ENCODE results near the gene ZDHHC14.
"Not testable (repeated sequence)": the region's sequence is repeated elsewhere in the genome, so short reads cannot be mapped to it uniquely, and the experiment has no call there.

The ZDHHC14 gene

GRCh38 chr6:157717340-157717748 lies 336.4 kb downstream of the ZDHHC14 start:
- no peak for DNase-seq (ENCODE audit: low read depth)

- DNase-seq (ENCODE audit: low read depth) = no peak
These were observed 337.7 kb downstream of the ZDHHC14 start for GRCh38 chr6:157718503-157719187.

DNA sequence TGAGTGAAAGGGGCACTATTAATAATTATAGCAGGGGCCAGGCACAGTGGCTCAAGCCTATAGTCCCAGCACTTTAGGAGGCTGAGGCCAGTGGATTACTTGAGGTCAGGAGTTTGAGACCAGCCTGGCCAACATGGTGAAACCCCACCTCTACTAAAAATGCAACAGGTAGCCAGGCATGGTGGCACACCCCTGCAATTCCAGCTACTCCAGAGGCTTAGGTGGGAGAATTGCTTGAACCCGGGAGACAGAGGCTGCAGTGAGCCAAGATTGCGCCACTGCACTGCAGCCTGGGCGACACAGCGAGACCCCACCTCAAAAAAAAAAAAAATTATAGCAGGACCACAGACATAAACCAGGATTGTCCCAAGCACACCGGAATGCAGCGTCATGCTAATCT lies 340.0 kb downstream of the ZDHHC14 start:
- DNase-seq (ENCODE audit: low read depth) = not testable (repeated sequence)

- no peak for DNase-seq (ENCODE audit: low read depth)
These were observed 340.4 kb downstream of the ZDHHC14 start for GRCh38 chr6:157721426-157721825.

DNA sequence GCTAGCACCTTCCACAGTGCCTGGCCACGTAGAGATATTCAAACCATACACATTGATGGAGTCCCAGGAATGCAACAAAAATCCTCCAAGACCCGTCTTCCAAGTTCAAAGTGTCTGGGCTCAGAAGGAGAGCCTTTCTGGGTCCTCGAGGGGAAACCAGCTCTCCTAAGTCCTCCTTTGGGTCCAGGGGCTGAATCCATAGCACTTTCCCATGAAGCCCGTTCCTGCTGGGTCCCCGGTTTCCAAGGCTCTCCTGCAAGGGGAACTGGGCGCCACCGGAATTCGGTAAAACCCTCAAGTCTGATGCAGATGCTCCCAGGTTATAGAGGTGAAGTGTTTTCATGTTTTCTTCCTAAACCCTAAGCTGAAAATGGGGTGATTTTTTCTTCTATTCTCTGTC lies 340.8 kb downstream of the ZDHHC14 start:
- no peak for DNase-seq (ENCODE audit: low read depth)

GRCh38 chr6:157723376-157723775 lies 342.4 kb downstream of the ZDHHC14 start:
- no peak for DNase-seq (ENCODE audit: low read depth)

- no peak for DNase-seq (ENCODE audit: low read depth)
These were observed 343.3 kb downstream of the ZDHHC14 start for GRCh38 chr6:157724138-157724820.

DNA sequence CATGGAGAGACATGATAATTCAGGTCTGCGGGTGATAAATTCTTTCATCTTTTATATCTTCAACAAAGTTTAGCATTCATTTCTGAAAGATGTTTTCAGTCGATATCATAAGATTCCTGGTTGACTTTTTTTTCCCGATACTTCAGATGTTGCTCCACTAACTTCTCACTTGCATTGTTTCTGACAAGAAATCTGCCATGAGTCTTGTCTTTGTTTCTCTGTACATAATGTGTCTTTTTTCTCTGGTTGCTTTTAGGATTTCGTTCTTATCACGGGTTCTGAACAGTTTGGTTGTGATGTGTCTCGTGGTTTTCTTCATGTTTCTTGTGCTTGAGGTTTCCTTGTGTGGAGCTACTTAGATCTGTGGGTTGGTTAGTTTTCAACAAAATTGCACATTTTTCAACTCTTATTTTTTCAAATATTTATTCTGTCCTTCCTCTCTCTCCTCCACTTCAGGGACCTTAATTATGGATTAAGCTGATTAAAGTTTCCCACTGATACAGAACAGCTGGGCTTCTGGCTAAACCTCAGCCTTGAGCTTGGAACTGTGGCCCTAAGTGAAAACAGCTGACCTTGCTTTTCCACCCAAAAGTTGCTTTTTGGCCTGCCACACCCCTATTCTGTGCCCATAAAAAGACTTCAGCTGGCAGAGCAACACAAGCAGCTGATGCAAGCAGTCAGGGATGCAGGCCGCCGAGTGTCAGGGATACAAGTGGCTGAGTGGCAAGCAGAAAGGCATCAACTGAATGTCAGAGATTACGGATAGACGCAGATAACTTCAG lies 344.2 kb downstream of the ZDHHC14 start:
- no peak for DNase-seq (ENCODE audit: low read depth)

DNA sequence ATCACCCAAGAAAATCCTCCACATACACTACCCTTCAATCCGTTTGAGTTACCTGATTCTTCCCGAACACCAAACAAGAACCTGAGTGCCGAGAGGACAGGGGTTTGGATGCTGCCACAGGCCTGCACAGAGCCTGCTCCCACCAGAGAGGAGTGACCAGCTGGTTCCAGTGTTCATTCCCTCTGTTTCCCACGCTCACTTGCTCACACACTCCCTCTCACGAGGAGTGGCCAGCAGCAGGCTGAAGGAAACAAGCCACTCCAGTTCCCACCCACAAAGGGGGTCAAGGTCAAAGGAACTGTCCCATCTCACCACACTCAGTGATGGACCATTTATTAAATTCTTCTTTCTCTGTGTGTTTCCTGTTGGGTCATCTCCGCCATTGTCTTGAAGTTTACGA lies 344.8 kb downstream of the ZDHHC14 start:
- no peak for DNase-seq (ENCODE audit: low read depth)

DNA sequence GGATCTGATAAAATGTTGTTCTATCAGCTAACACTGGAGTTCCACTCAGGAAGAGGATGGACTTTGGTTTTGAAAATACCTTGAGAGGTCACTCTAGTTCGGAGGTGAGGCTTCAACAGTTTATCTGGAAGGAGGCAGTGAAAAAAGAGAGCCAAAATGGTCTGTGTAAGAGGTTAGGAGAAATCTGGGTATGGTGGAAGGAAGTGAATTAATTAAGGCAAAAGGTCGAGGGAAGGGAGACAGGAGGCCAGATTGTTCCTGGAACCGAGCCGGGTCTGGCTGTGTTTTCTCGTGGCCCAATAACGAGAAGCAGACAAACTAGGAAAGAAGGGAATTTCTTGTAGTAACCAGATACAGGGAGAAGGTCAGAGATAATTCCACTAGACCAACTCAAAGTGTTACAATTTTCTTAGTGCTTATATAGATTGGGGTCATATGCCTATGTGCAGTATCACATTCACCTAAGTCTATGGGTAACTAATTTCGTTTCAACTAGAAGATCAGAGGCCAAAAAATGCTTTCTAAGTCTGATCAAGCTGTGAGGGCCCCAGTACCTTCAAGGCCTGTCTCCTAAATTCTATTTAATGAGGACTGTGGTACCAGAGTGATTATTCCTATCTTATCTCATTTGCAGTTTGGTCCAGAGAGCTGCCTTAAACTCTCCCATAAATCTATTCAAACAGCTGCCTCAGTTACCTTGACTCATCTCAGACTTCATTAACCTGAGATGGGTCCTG lies 346.1 kb downstream of the ZDHHC14 start:
- no peak for DNase-seq (ENCODE audit: low read depth)
